HCT116 (cell line): ENCODE measurements around the gene ADORA3. TPM values are rescaled to one million over a fixed set of nuclear protein-coding genes. Genes with fewer than 3 reads are reported as not detected.

Experiments used
- ATAC-seq: fragments of 200-7000 bp; cut with Tn5 transposase; 2 replicates; pipeline ENCODE4 v1.9.1; 2020; ENCODE audit warnings: mild to moderate bottlenecking, moderate library complexity
- BruUV-seq: library from RNA; stranded (reverse); fragments of 400-500 nt; replicated peaks from 2 replicates; lab custom pipeline; 2021; lab: Mats Ljungman, UMichigan
- CTCF ChIA-PET: fragments of 300-600 bp; sonication (Branson Sonifier 250); formaldehyde crosslinking; loops from one replicate; lab custom pipeline; 2021; ENCODE audit warnings: antibody characterized with exemption; lab: Charles Lee
- POLR2A ChIA-PET: fragments of 300-600, 350-600 bp; sonication (Branson Sonifier 250); formaldehyde crosslinking; loops from one replicate; lab custom pipeline; 2021; ENCODE audit warnings: antibody characterized with exemption; lab: Charles Lee
- RAD21 ChIA-PET, 2 experiments: fragments of 300-600 bp; sonication (Branson Sonifier 250); formaldehyde crosslinking; loops; one replicate each; lab custom pipeline; 2023; ENCODE audit warnings: low total read pairs in 2 of 2; ENCODE audit not compliant: uncharacterized antibody in 2 of 2, unreplicated experiment in 2 of 2, low non-redundant PET in 1 of 2; lab: Charles Lee
- DNase-seq: peaks from one replicate; pipeline ENCODE4 v3.0.0-alpha.2; 2010; ENCODE audit warnings: low read depth, low spot score
- H2AFZ ChIP-seq: fragments of 200-600 bp; shearing (Covaris generic), sonication (generic); 2 replicates; pipeline ENCODE4 v1.6.1; 2017; ENCODE audit warnings: low read depth, mixed run types, mixed read lengths, antibody characterized with exemption, low read length; ENCODE audit not compliant: poor library complexity, severe bottlenecking
- H3K27ac ChIP-seq: 2 replicates; pipeline ENCODE4 v1.5.1; 2012; ENCODE audit warnings: low read depth, low read length
- H3K27me3 ChIP-seq: fragments of 200-600 bp; sonication (generic); 2 replicates; pipeline ENCODE4 v1.6.1; 2016; ENCODE audit warnings: mixed run types, low read length, mixed read lengths; ENCODE audit not compliant: insufficient read depth
- H3K36me3 ChIP-seq, 2 experiments: fragments of 200-500 bp in 1 of 2; fragments of 200-600 bp in 1 of 2; sonication (Bioruptor generic) in 1 of 2; sonication (generic) in 1 of 2; 2 replicates each; pipeline versions ENCODE4 v1.5.1 to v1.6.1; 2014 to 2016; ENCODE audit warnings: low read length in 2 of 2, inconsistent platforms in 1 of 2, mixed read lengths in 1 of 2, mixed run types in 1 of 2; ENCODE audit not compliant: insufficient read depth in 2 of 2, control insufficient read depth in 1 of 2
- H3K4me1 ChIP-seq, 2 experiments: fragments of 200-600 bp in 1 of 2; sonication (generic) in 1 of 2; 2 replicates each; pipeline versions ENCODE4 v1.5.1 to v1.6.1; 2012 to 2017; ENCODE audit warnings: low read length in 2 of 2, inconsistent platforms in 1 of 2, mild to moderate bottlenecking in 1 of 2, mixed read lengths in 1 of 2, mixed run types in 1 of 2, moderate library complexity in 1 of 2; ENCODE audit not compliant: insufficient read depth in 2 of 2, control insufficient read depth in 1 of 2
- H3K4me2 ChIP-seq: fragments of 200-600 bp; sonication (generic); 2 replicates; pipeline ENCODE4 v1.6.1; 2017; ENCODE audit warnings: mixed run types, low read length, mixed read lengths
- H3K4me3 ChIP-seq, 2 experiments: fragments of 200-600 bp in 1 of 2; sonication (generic) in 1 of 2; replicated peaks in 1 of 2; 2 replicates each; pipeline ENCODE4 v1.5.1; 2011 to 2016; ENCODE audit warnings: low read length in 2 of 2, control low read depth in 1 of 2, low read depth in 1 of 2, mild to moderate bottlenecking in 1 of 2, mixed read lengths in 1 of 2, mixed run types in 1 of 2
- H3K79me2 ChIP-seq: fragments of 200-600 bp; sonication (generic); 2 replicates; pipeline ENCODE4 v1.6.1; 2017; ENCODE audit warnings: mild to moderate bottlenecking, mixed run types, low read length, moderate library complexity, mixed read lengths; ENCODE audit not compliant: insufficient read depth
- H3K9ac ChIP-seq: fragments of 200-600 bp; sonication (generic); 2 replicates; pipeline ENCODE4 v1.6.1; 2016; ENCODE audit warnings: low read length, mixed read lengths
- H3K9me2 ChIP-seq: fragments of 200-600 bp; sonication (generic), shearing (Covaris generic); 2 replicates; pipeline ENCODE4 v1.6.1; 2017; ENCODE audit warnings: mixed run types, mild to moderate bottlenecking, moderate library complexity; ENCODE audit not compliant: insufficient read depth
- H3K9me3 ChIP-seq, 2 experiments: fragments of 200-500 bp in 1 of 2; fragments of 200-600 bp in 1 of 2; sonication (Bioruptor generic) in 1 of 2; sonication (generic) in 1 of 2; 2 replicates each; pipeline ENCODE4 v1.6.1; 2014 to 2017; ENCODE audit warnings: low read length in 2 of 2, mixed read lengths in 2 of 2, inconsistent platforms in 1 of 2, low read depth in 1 of 2, mild to moderate bottlenecking in 1 of 2, mixed run types in 1 of 2, moderate library complexity in 1 of 2; ENCODE audit not compliant: control insufficient read depth in 1 of 2, insufficient read depth in 1 of 2
- H4K20me1 ChIP-seq: fragments of 200-600 bp; sonication (generic), shearing (Covaris generic); 2 replicates; pipeline ENCODE4 v1.6.1; 2017; ENCODE audit warnings: mixed run types, mild to moderate bottlenecking, moderate library complexity; ENCODE audit not compliant: insufficient read depth
- ATF3 ChIP-seq: IDR thresholded peaks from 2 replicates; pipeline ENCODE4 v1.6.1; 2012
- CEBPB ChIP-seq: IDR thresholded peaks from 2 replicates; pipeline ENCODE4 v1.6.1; 2012; ENCODE audit warnings: low read depth
- EGR1 ChIP-seq: IDR thresholded peaks from 2 replicates; pipeline ENCODE4 v1.6.1; 2012; ENCODE audit warnings: low read depth
- ELF1 ChIP-seq: IDR thresholded peaks from 2 replicates; pipeline ENCODE4 v1.6.1; 2012; ENCODE audit warnings: low read depth, borderline replicate concordance
- EZH2 ChIP-seq: fragments of 200-600 bp; sonication (generic); IDR thresholded peaks from 2 replicates; pipeline ENCODE4 v1.6.1; 2017; ENCODE audit warnings: antibody characterized with exemption, mixed run types
- FOSL1 ChIP-seq: IDR thresholded peaks from 2 replicates; pipeline ENCODE4 v1.6.1; 2012; ENCODE audit warnings: low read depth
- JUND ChIP-seq: IDR thresholded peaks from 2 replicates; pipeline ENCODE4 v1.6.1; 2012
- MAX ChIP-seq: IDR thresholded peaks from 2 replicates; pipeline ENCODE4 v1.6.1; 2012
- SIN3A ChIP-seq: IDR thresholded peaks from 2 replicates; pipeline ENCODE4 v1.6.1; 2012; ENCODE audit warnings: low read depth
- SP1 ChIP-seq: IDR thresholded peaks from 2 replicates; pipeline ENCODE4 v1.6.1; 2012; ENCODE audit warnings: low read depth
- SRF ChIP-seq: IDR thresholded peaks from 2 replicates; pipeline ENCODE4 v1.6.1; 2012; ENCODE audit warnings: low read depth
- TCF7L2 ChIP-seq: IDR thresholded peaks from 2 replicates; pipeline ENCODE4 v1.7.0; 2011; ENCODE audit warnings: borderline replicate concordance, inconsistent platforms; ENCODE audit not compliant: insufficient read depth, insufficient read length; ENCODE audit errors: extremely low read depth
- YY1 ChIP-seq: IDR thresholded peaks from 2 replicates; pipeline ENCODE4 v1.6.1; 2011; ENCODE audit warnings: low read length, low read depth, moderate library complexity, mild to moderate bottlenecking; ENCODE audit not compliant: insufficient replicate concordance; ENCODE audit errors: extremely low read depth
- ZFX ChIP-seq: fragments of 450-650 bp; IDR thresholded peaks from 2 replicates; pipeline ENCODE4 v1.6.1; 2017
- ZNF274 ChIP-seq: fragments of 200-500 bp; sonication (Bioruptor generic); IDR thresholded peaks from 2 replicates; pipeline ENCODE4 v1.6.1; 2014; ENCODE audit warnings: mild to moderate bottlenecking, low read depth, low read length, inconsistent platforms
- intact Hi-C: fragments of 100-400 bp; cut with micrococcal nuclease; formaldehyde crosslinking; loops from 2 replicates; pipeline ENCODE4 v1.10.0; 2022
- total RNA-seq: library from RNA; stranded (reverse); gene quantifications from one replicate; pipeline ENCODE4 v1.2.1, GENCODE V29; 2021; ENCODE audit not compliant: unreplicated experiment
- TF ChIP-seq, protein P1 (sequence below): IDR thresholded peaks from 2 replicates; pipeline ENCODE4 v1.6.1; 2012; ENCODE audit warnings: low read depth

Gene ADORA3
- total RNA-seq, 1 experiment from 2014 or later = not detected

GRCh38 chr1:111512931-111513330, 9.5 kb upstream of the ADORA3 start:
- Histone ChIP-seq H3K27me3 (no peaks in the 10 kb centered on the region), H2AFZ (no peak overlapping the region), H3K4me2 (no peak overlapping the region), H3K36me3 (no peaks in the 10 kb centered on the region), H3K27ac (no peak overlapping the region), H3K79me2 (no peaks in the 10 kb centered on the region), H3K9ac (no peak overlapping the region), H3K4me3 (no peak overlapping the region), H3K9me3 (no peaks in the 10 kb centered on the region), H3K4me1 (peaks cover under 1 to 7% of the 10 kb centered on the region in 2 experiments; a peak in 3 of 4 replicates), H4K20me1 (no peaks in the 10 kb centered on the region), H3K9me2 (no peaks in the 10 kb centered on the region)
- intact Hi-C loops = no loop called here
- POLR2A ChIA-PET = no interaction called here
- RAD21 ChIA-PET = no interaction called here
- CTCF ChIA-PET = no interaction called here
- TF ChIP-seq MAX = no peak
- TF ChIP-seq ATF3 = no peak
- no peak for TF ChIP-seq JUND
- TF ChIP-seq TCF7L2 = no peak
- TF ChIP-seq, protein P1, sequence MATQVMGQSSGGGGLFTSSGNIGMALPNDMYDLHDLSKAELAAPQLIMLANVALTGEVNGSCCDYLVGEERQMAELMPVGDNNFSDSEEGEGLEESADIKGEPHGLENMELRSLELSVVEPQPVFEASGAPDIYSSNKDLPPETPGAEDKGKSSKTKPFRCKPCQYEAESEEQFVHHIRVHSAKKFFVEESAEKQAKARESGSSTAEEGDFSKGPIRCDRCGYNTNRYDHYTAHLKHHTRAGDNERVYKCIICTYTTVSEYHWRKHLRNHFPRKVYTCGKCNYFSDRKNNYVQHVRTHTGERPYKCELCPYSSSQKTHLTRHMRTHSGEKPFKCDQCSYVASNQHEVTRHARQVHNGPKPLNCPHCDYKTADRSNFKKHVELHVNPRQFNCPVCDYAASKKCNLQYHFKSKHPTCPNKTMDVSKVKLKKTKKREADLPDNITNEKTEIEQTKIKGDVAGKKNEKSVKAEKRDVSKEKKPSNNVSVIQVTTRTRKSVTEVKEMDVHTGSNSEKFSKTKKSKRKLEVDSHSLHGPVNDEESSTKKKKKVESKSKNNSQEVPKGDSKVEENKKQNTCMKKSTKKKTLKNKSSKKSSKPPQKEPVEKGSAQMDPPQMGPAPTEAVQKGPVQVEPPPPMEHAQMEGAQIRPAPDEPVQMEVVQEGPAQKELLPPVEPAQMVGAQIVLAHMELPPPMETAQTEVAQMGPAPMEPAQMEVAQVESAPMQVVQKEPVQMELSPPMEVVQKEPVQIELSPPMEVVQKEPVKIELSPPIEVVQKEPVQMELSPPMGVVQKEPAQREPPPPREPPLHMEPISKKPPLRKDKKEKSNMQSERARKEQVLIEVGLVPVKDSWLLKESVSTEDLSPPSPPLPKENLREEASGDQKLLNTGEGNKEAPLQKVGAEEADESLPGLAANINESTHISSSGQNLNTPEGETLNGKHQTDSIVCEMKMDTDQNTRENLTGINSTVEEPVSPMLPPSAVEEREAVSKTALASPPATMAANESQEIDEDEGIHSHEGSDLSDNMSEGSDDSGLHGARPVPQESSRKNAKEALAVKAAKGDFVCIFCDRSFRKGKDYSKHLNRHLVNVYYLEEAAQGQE = no peak
- no peak for TF ChIP-seq FOSL1
- TF ChIP-seq ZNF274 = no peak
- TF ChIP-seq ELF1 = no peak
- TF ChIP-seq SP1 = no peak
- TF ChIP-seq CEBPB = no peak
- no peak for TF ChIP-seq SRF
- TF ChIP-seq SIN3A = no peak
- TF ChIP-seq YY1 = no peak
- TF ChIP-seq EZH2 = no peak
- TF ChIP-seq EGR1 = no peak
- TF ChIP-seq ZFX = no peak
- ATAC-seq (no peak), DNase-seq (no peak)
- no TSS peak for BruUV-seq
